Activated CD4-positive, alpha-beta memory T cell treated with anti-CD3 and anti-CD28 coated beads, Interleukin-2, amount 10 ng/mL, durations not matched to agents 7 days and 5 days (primary cell): ENCODE results near the gene APLP2. TPM values are rescaled to one million over a fixed set of nuclear protein-coding genes. Genes with fewer than 3 reads are reported as not detected.

ENCODE experiments used
- CTCF ChIA-PET: fragments of 350-600 bp; sonication (Branson Sonifier 250); formaldehyde crosslinking; loops from one replicate; lab custom pipeline; 2021; ENCODE audit warnings: antibody characterized with exemption, inconsistent platforms; lab: Charles Lee
- POLR2A ChIA-PET: fragments of 350-600 bp; sonication (Branson Sonifier 250); formaldehyde crosslinking; loops from one replicate; lab custom pipeline; 2021; ENCODE audit warnings: antibody characterized with exemption; lab: Charles Lee
- DNase-seq: peaks from one replicate; pipeline ENCODE4 v3.0.0-alpha.2; 2020
- H3K27ac Mint-ChIP-seq: one replicate; pipeline ENCODE4 v1.8.0; 2021; ENCODE audit warnings: mild to moderate bottlenecking, mixed read lengths
- H3K27me3 Mint-ChIP-seq: one replicate; pipeline ENCODE4 v1.8.0; 2021; ENCODE audit warnings: mixed read lengths
- H3K36me3 Mint-ChIP-seq: one replicate; pipeline ENCODE4 v1.8.0; 2021; ENCODE audit warnings: low read depth, mixed read lengths
- H3K4me1 Mint-ChIP-seq: one replicate; pipeline ENCODE4 v1.8.0; 2021; ENCODE audit warnings: mixed read lengths
- H3K4me3 Mint-ChIP-seq: one replicate; pipeline ENCODE4 v1.8.0; 2021; ENCODE audit warnings: mild to moderate bottlenecking, mixed read lengths
- H3K9me3 Mint-ChIP-seq: one replicate; pipeline ENCODE4 v1.8.0; 2021; ENCODE audit warnings: mixed read lengths
- total RNA-seq, 2 experiments: library from RNA; stranded (reverse); gene quantifications; one replicate each; pipeline ENCODE4 v1.2.3, GENCODE V29; 2021

The APLP2 gene
- total RNA-seq, 2 experiments from 2014 or later = 31.1 to 33.2 TPM

GRCh38 chr11:130064596-130064995 lies 5.1 kb upstream of the APLP2 start:
- DNase-seq = no peak
- H3K4me3 Mint-ChIP-seq = no peak overlapping the region
- ChIA-PET POLR2A (no interaction called here), CTCF (interaction anchor here (0.6 kb wide), 1 partner anchor 68 kb away, joined by 3 read pairs; no protein-coding TSS in a partner anchor)
- no peaks in the 10 kb centered on the region for H3K36me3 Mint-ChIP-seq
- H3K27me3 Mint-ChIP-seq = peaks cover 20% of the 10 kb centered on the region
- H3K4me1 Mint-ChIP-seq = peaks cover 8% of the 10 kb centered on the region
- H3K9me3 Mint-ChIP-seq = no peaks in the 10 kb centered on the region
- H3K27ac Mint-ChIP-seq = no peak overlapping the region

DNA sequence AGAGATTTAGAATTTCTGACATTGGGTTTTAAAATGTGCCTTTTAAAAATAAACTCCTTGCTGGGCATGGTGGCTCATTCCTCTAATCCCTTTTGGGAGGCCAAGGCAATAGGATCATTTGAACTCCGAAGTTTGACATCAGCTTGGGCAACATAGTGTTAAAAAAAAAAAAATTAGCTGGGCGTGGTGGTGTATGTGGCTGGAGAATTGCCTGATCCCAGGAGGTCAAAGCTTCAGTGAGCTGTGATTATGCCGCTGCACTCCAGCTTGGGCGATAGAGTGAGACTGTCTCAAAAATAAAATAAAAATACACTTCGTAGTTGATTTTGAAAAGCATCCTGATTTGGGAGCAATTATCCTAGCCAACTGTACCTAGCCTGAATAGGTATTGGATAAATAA lies 3.4 kb upstream of the APLP2 start:
- Mint-ChIP-seq H3K36me3 (peaks cover 4% of the 10 kb centered on the region), H3K27ac (no peak overlapping the region), H3K9me3 (no peaks in the 10 kb centered on the region), H3K4me1 (peaks cover 14% of the 10 kb centered on the region), H3K27me3 (peaks cover 23% of the 10 kb centered on the region), H3K4me3 (no peak overlapping the region)
- POLR2A ChIA-PET = no interaction called here
- CTCF ChIA-PET = no interaction called here
- DNase-seq = no peak

GRCh38 chr11:130068546-130068985 lies 1.1 kb upstream of the APLP2 start:
- Mint-ChIP-seq H3K9me3 (no peaks in the 10 kb centered on the region), H3K27me3 (peaks cover 32% of the 10 kb centered on the region), H3K36me3 (peaks cover 4% of the 10 kb centered on the region), H3K4me1 (peaks cover 21% of the 10 kb centered on the region), H3K4me3 (peak overlapping the region; percentile 86), H3K27ac (peak overlapping the region; percentile 78)
- ChIA-PET CTCF (no interaction called here), POLR2A (no interaction called here)
- no peak for DNase-seq

DNA sequence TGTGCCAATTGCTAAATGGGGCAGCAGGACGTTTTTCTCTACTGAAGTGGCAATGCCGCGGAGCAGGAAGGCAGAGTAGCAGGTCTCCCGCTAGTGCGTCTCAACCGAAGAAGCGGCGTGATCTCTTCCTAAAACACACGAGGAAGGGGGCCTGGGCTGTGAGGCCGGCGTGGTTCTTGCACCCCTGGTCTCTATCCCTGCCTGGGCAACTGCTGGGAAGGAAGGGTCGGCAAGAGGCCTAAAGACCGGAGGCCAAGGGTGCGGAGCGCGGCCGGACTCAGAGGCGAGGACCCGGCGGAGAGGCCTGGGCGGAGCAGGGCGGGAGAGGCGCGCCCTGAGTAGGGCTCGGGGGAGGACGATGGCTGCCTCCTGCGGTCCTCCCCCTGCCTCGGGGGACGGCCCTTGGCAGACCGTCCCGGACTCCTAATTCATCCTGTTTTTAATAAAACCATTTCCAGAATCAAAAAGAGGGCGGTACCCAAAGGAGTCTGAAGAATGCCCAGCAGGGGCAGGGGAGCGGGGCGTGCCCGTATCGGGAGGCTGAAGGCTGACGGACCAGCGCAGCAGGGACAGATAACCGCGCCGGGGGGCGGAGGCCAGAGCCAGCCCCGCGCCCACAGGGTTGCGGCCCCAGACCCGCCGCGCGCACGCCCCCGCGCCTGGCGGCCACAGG lies 572 bp upstream of the APLP2 start:
- Mint-ChIP-seq H3K9me3 (no peaks in the 10 kb centered on the region), H3K36me3 (peaks cover 4% of the 10 kb centered on the region), H3K4me3 (peak overlapping the region; percentile 86), H3K27me3 (peaks cover 27% of the 10 kb centered on the region), H3K4me1 (peaks cover 21% of the 10 kb centered on the region), H3K27ac (peak overlapping the region; percentile 78)
- peak; percentile 61 for DNase-seq
- ChIA-PET POLR2A (interaction anchor here (0.6 to 3.3 kb wide), 3 partner anchors 58 to 71 kb away, joined by 3 to 56 read pairs (median 4); partner anchors contain the start of gene PRDM10), CTCF (no interaction called here)

DNA sequence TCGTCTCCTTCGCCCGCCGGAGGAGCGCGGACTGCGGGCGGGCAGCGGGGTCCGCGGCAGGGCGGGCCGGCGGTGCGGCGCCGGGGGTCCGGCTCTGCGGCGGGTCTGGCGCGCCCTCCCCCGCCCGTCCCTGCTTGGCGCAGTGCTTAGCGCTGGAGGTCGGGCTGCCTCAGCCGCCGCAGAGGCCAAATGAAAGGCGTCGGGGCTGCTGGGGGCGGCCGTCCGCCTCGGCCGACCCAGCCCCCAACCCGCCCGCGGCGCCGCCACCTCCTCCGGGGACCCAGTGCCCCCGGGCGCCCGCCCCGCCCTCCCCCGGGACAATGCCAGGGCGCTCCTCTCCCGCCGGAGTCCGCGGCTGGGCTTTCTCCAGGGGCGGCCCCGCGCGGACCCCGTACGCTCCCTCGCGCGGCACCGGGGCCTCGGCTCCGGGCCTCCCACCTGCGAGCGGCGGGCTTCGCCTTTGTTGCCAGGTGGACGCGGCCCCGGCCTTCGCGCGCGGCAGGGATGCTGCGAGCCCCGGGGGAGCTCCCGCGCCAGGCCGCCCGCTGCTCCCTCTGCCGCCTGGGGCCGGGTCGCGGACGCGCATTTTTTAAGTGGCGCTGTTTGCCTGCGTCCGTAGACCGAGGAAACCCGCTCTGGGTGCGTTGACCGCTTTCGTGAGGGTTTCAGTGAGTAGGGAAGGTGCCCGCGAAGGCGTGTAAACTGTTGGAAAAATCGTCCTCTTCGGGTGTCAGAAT lies 583 bp downstream of the APLP2 start:
- Mint-ChIP-seq H3K27me3 (peaks cover 18% of the 10 kb centered on the region), H3K9me3 (no peaks in the 10 kb centered on the region), H3K36me3 (peaks cover 4% of the 10 kb centered on the region), H3K27ac (no peak overlapping the region), H3K4me3 (peak overlapping the region; percentile 86), H3K4me1 (peaks cover 21% of the 10 kb centered on the region)
- DNase-seq = peak; percentile 61
- ChIA-PET POLR2A (interaction anchor here (0.9 to 3.3 kb wide), 4 partner anchors 11 to 216 kb away, joined by 3 to 56 read pairs (median 4); partner anchors contain the start of gene PRDM10), CTCF (interaction anchor here (0.6 to 2.5 kb wide), 11 partner anchors 9 to 188 kb away, joined by 3 to 12 read pairs (median 3); partner anchors contain the start of gene PRDM10)

- peak overlapping the region; percentile 80 for H3K4me3 Mint-ChIP-seq
- no peak overlapping the region for H3K27ac Mint-ChIP-seq
- H3K36me3 Mint-ChIP-seq = peaks cover 4% of the 10 kb centered on the region
- no peaks in the 10 kb centered on the region for H3K9me3 Mint-ChIP-seq
- ChIA-PET CTCF (interaction anchor here (0.6 to 2.5 kb wide), 12 partner anchors 9 to 987 kb away, joined by 3 to 12 read pairs (median 4); partner anchors contain the start of gene PRDM10), POLR2A (interaction anchor here (1.3 to 3.3 kb wide), 3 partner anchors 10 to 68 kb away, joined by 3 to 56 read pairs (median 4); partner anchors contain the start of gene PRDM10)
- DNase-seq = no peak
- peaks cover 21% of the 10 kb centered on the region for H3K4me1 Mint-ChIP-seq
- H3K27me3 Mint-ChIP-seq = peaks cover 18% of the 10 kb centered on the region
Observed at GRCh38 chr11:130070846-130071200, 1.1 kb downstream of the APLP2 start.

- H3K36me3 Mint-ChIP-seq = peaks cover 4% of the 10 kb centered on the region
- H3K27me3 Mint-ChIP-seq = peaks cover 18% of the 10 kb centered on the region
- H3K4me1 Mint-ChIP-seq = peaks cover 21% of the 10 kb centered on the region
- ChIA-PET CTCF (interaction anchor here (0.6 to 2.5 kb wide), 11 partner anchors 10 to 987 kb away, joined by 3 to 12 read pairs (median 4); partner anchors contain the start of gene PRDM10), POLR2A (interaction anchor here (1.7 to 3.3 kb wide), 2 partner anchors 44 to 69 kb away, joined by 4 to 56 read pairs; partner anchors contain the start of gene PRDM10)
- no peak for DNase-seq
- no peak overlapping the region for H3K27ac Mint-ChIP-seq
- H3K4me3 Mint-ChIP-seq = peak overlapping the region; percentile 80
- no peaks in the 10 kb centered on the region for H3K9me3 Mint-ChIP-seq
Observed at GRCh38 chr11:130071211-130071712, 1.6 kb downstream of the APLP2 start.

DNA sequence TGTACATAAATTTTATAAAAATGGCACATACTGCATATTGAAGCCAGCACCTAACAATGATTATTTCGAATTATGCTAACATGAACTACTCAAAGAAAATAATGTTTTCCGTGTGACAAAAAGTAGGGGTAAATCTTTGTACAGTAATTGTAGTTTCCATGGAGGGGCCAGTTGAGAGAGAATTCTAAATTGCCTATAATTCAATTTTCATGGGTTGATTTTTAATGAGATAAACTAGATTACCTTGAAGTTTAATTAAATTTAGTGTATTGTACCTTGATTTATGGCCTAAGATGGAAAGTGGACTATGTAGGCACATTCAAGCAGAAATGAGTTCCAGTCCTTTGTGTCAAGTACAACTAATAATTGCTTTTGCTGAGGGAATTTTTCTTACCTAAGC lies 5.0 kb downstream of the APLP2 start:
- POLR2A ChIA-PET = interaction anchor here (0.6 to 1.3 kb wide), 2 partner anchors 10 to 73 kb away, joined by 3 read pairs; partner anchors contain the start of gene PRDM10
- peaks cover 4% of the 10 kb centered on the region for H3K36me3 Mint-ChIP-seq
- no peaks in the 10 kb centered on the region for H3K9me3 Mint-ChIP-seq
- CTCF ChIA-PET = no interaction called here
- no peak overlapping the region for H3K4me3 Mint-ChIP-seq
- H3K4me1 Mint-ChIP-seq = peaks cover 13% of the 10 kb centered on the region
- DNase-seq = no peak
- peaks cover 17% of the 10 kb centered on the region for H3K27me3 Mint-ChIP-seq
- no peak overlapping the region for H3K27ac Mint-ChIP-seq

DNA sequence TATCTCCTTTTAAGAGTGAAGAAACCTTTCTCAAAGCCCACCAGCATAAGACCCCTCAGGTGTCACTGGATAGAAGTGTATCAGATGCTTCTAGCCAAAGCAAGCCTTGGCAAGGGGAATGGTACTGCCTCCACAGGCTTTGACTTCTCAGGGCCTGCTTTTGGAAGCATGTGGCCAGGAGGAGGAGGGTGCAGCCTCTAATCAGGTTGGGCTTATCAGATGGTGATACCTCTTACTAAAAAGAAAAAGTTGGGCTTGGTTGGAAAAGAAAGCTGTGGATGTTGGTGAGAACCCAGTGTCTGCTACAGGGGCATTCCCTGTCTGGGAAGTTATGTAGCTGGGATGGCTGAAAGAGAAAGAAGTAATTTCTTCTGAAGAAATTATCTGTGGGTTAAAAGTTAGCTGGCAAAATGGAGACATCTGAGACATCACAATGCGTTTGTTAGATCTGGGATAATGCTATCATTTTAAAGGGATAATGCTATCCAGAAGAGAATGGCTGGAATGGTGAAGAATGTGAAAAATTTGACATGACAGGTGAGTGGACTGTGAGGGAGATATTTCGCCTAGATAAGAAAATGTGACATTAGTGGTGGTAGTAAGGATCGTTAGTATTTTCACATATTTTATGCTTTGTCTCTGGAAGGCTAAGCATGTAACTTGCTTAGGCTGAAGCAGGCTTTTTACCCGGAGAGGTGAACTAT lies 7.2 kb downstream of the APLP2 start:
- POLR2A ChIA-PET = no interaction called here
- DNase-seq = no peak
- H3K36me3 Mint-ChIP-seq = no peaks in the 10 kb centered on the region
- H3K4me1 Mint-ChIP-seq = peaks cover 3% of the 10 kb centered on the region
- H3K9me3 Mint-ChIP-seq = no peaks in the 10 kb centered on the region
- no peak overlapping the region for H3K27ac Mint-ChIP-seq
- H3K4me3 Mint-ChIP-seq = no peak overlapping the region
- H3K27me3 Mint-ChIP-seq = peaks cover 6% of the 10 kb centered on the region
- CTCF ChIA-PET = interaction anchor here (3.3 kb wide), 1 partner anchor 55 kb away, joined by 12 read pairs; no protein-coding TSS in a partner anchor

DNA sequence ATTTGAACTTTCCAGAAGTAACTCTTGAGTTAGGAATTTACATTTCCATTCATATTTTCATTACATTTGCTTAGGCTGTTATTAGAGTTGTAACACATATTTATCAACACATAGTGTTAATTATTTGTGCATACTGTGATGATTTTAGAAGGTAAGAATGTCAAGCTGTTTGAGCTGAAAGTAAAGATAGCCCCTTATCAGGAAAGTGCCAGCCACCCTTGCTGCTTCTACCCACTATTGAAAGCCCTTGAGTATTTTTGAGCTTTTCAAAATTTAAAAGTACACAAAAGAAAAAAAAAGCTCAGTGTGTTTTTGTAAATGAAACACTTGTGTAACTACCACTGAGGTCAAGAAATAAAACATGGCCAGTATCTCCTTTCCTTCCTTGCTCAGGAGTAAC lies 8.0 kb downstream of the APLP2 start:
- CTCF ChIA-PET = interaction anchor here (3.3 kb wide), 1 partner anchor 54 kb away, joined by 12 read pairs; no protein-coding TSS in a partner anchor
- no peaks in the 10 kb centered on the region for H3K36me3 Mint-ChIP-seq
- H3K4me3 Mint-ChIP-seq = no peak overlapping the region
- no peaks in the 10 kb centered on the region for H3K4me1 Mint-ChIP-seq
- H3K9me3 Mint-ChIP-seq = no peaks in the 10 kb centered on the region
- DNase-seq = no peak
- no peak overlapping the region for H3K27ac Mint-ChIP-seq
- POLR2A ChIA-PET = no interaction called here
- H3K27me3 Mint-ChIP-seq = no peaks in the 10 kb centered on the region

- Mint-ChIP-seq H3K36me3 (no peaks in the 10 kb centered on the region), H3K4me3 (no peak overlapping the region), H3K9me3 (no peaks in the 10 kb centered on the region), H3K27me3 (no peaks in the 10 kb centered on the region), H3K27ac (no peak overlapping the region), H3K4me1 (no peaks in the 10 kb centered on the region)
- CTCF ChIA-PET = interaction anchor here (3.3 kb wide), 1 partner anchor 54 kb away, joined by 12 read pairs; no protein-coding TSS in a partner anchor
- DNase-seq = no peak
- POLR2A ChIA-PET = no interaction called here
Observed at GRCh38 chr11:130078080-130078479, 8.4 kb downstream of the APLP2 start.

- POLR2A ChIA-PET = no interaction called here
- H3K27ac Mint-ChIP-seq = no peak overlapping the region
- H3K4me3 Mint-ChIP-seq = no peak overlapping the region
- no peaks in the 10 kb centered on the region for H3K9me3 Mint-ChIP-seq
- no peak for DNase-seq
- CTCF ChIA-PET = interaction anchor here (1.0 to 1.7 kb wide), 3 partner anchors 15 to 46 kb away, joined by 3 to 5 read pairs (median 4); no protein-coding TSS in a partner anchor
- peaks cover 3% of the 10 kb centered on the region for H3K27me3 Mint-ChIP-seq
- peaks cover 2% of the 10 kb centered on the region for H3K4me1 Mint-ChIP-seq
- no peaks in the 10 kb centered on the region for H3K36me3 Mint-ChIP-seq
Observed at GRCh38 chr11:130085671-130086290, 16.1 kb downstream of the APLP2 start.
